Central memory CD8-positive, alpha-beta T cell (primary cell): ENCODE data around the gene PKN1.
"Not testable (repeated sequence)": the region's sequence is repeated elsewhere in the genome, so short reads cannot be mapped to it uniquely, and the experiment has no call there.

Experiments
- ATAC-seq: fragments of 150-1000 bp; cut with Tn5 transposase; replicated peaks from 2 replicates; pipeline ENCODE4 v1.10.0; 2022; ENCODE audit warnings: mild to moderate bottlenecking, moderate FRiP score, moderate number of reproducible peaks; ENCODE audit not compliant: poor library complexity, severe bottlenecking; ENCODE audit errors: extremely low read depth
- DNase-seq, 2 donors: peaks; one replicate each; pipeline ENCODE4 v3.0.0; 2021; ENCODE audit warnings: low spot score in 2 of 2
- H3K27ac Mint-ChIP-seq: one replicate; pipeline ENCODE4 v1.8.0; 2022; ENCODE audit warnings: low read depth, mild to moderate bottlenecking, moderate library complexity, mixed read lengths
- H3K27me3 Mint-ChIP-seq: one replicate; pipeline ENCODE4 v1.8.0; 2022; ENCODE audit warnings: mixed read lengths
- H3K36me3 Mint-ChIP-seq: one replicate; pipeline ENCODE4 v1.8.0; 2022; ENCODE audit warnings: mild to moderate bottlenecking, moderate library complexity, mixed read lengths; ENCODE audit not compliant: insufficient read depth
- H3K4me1 Mint-ChIP-seq: one replicate; pipeline ENCODE4 v1.8.0; 2022; ENCODE audit warnings: mixed read lengths
- H3K4me3 Mint-ChIP-seq: one replicate; pipeline ENCODE4 v1.8.0; 2022; ENCODE audit warnings: mild to moderate bottlenecking, moderate library complexity, mixed read lengths
- H3K9me3 Mint-ChIP-seq: one replicate; pipeline ENCODE4 v1.8.0; 2022; ENCODE audit warnings: mixed read lengths

The PKN1 gene

DNA sequence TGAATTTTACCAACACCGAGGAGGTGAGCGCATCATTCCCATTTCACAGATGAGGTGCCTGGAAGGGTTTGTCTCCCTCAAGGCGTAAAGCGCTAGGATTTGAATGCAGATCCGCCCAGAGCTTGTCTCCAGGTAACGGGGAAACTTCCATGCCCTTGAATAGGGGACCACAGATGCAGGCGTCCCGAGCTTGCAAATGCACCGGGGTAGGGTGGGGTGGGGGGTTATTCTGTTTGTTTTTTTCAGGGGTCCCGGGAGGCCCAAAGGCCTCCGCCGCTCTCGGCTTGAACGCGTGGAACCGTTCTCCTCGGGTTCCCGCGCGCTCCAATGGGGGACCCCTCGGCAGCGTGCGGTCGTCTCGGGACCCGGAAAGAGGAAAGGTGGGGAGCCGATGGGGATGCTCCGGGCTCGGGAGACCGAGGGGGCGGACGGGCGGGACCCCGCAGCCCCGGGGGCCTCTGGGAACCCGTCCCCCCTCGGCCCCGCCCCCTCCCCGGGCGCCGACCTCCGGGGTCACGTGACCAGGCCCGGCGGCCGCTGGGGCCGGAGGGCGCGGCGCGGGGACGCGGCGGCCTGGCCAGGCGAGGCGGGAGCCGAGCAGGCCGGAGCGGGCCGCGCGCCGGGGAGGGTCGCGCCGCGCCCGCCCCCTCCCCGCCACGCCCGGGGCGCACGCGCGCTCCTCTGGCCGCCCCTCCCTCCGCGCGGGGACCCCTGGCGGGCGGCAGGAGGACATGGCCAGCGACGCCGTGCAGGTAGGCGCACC lies at the start of gene PKN1:
PKN1 (plus strand) TSS at position 516 of the 763 bp plus-strand sequence; CDS start at position 732, 216 bp downstream.
- H3K9me3 Mint-ChIP-seq = no peaks in the 10 kb centered on the region
- H3K27me3 Mint-ChIP-seq = no peaks in the 10 kb centered on the region
- H3K4me1 Mint-ChIP-seq = peaks cover 19% of the 10 kb centered on the region
- H3K27ac Mint-ChIP-seq = peak within 1 kb of the TSS; percentile 64
- no peak for ATAC-seq
- no peak for DNase-seq
- H3K4me3 Mint-ChIP-seq = peak within 1 kb of the TSS; percentile 82
- peaks cover 7% of the 10 kb centered on the region for H3K36me3 Mint-ChIP-seq

DNA sequence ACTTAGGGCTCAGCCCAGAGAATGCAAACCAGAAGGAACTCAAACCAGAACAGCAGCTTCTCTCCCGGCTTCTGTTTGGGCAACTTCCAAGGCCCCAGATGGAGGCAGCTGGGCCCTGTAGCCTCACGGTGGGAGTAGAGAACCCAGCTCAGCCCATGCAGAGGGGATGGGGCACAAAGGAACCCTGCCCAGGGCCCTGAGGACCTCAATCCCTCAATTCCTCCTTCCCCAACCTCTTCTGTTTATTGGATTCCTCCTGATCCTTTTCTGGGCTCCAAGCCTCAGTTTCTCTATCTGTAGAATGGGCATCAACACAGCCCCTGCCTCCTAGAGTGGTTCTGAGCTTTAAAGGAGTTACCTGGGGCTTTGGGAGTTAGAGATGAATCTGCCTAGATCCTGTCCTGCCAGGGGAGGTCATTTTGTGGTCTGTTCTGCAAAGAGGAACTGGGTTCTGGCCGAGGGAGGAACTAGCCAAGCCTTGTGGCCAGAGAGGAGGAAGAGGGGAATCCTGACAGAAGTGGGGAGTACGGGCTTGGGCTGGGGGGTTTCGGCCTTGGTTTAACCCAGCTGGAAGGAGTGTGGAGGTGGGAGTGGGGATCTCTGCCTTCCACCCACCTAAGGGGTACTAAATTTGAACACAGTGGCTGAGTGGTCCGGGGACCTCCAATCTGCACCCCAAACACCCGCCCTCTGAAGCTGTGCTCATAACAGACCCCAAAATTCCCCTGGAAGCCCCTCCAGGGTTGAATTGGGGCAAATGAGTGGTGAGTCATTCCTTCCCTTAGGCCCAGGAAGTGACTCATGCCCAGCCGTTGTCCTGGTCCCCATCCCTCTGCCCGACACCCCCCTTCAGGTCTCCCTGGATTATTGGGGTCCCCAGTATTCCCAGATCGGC lies 49.2 kb upstream of the PKN1 start:
- Mint-ChIP-seq H3K4me1 (peaks cover 52% of the 10 kb centered on the region), H3K9me3 (no peaks in the 10 kb centered on the region), H3K27ac (peak overlapping the region; percentile 99), H3K27me3 (no peaks in the 10 kb centered on the region), H3K36me3 (peaks cover 84% of the 10 kb centered on the region), H3K4me3 (peak overlapping the region; percentile 91)
- no peak for ATAC-seq
- no peak for DNase-seq

DNA sequence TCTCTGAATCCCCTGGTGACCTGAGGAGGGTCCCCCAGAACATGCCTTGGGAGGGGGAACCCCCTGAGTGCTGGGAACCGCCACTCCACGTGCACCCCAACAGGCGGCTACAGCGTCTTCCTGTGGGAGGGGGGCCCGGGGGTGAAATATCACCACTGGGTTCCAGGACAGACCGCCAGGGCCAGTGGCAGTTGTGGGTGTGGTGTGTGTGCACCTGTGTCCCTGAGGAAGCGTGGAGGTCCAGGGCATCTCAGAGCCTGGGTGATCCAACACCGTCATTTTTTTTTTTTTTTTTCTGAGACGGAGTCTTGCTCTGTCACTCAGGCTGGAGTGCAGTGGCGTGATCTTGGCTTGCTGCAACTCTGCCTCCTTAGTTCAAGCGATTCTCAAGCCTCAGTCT lies 47.6 kb upstream of the PKN1 start:
- Mint-ChIP-seq H3K27me3 (no peaks in the 10 kb centered on the region), H3K27ac (peak overlapping the region; percentile 99), H3K4me1 (peaks cover 49% of the 10 kb centered on the region), H3K4me3 (peak overlapping the region; percentile 91), H3K36me3 (peaks cover 94% of the 10 kb centered on the region), H3K9me3 (no peaks in the 10 kb centered on the region)
- DNase-seq (no peak), ATAC-seq (no peak)

DNA sequence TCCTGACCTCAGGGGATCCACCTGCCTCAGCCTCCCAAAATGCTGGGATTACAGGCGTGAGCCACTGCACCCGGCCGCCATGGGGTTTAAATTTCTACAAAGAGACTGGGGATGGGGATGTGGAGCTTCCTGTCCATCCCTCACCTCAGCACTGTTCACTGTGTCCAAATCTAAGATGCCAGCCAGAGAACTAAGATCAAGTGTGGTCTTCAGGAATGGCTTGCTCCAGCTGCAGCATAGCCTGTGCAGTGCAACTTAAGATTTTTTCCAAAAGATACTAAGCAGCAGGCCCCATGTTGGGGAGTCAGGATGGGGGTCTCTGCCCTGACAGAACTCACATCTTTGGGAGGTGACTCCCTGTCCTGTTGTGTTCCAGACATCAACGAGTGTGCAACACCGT lies 42.6 kb upstream of the PKN1 start:
- H3K27me3 Mint-ChIP-seq = no peaks in the 10 kb centered on the region
- H3K4me1 Mint-ChIP-seq = peaks cover 40% of the 10 kb centered on the region
- no peak for DNase-seq
- H3K4me3 Mint-ChIP-seq = peak overlapping the region; percentile 58
- no peaks in the 10 kb centered on the region for H3K9me3 Mint-ChIP-seq
- peaks cover 95% of the 10 kb centered on the region for H3K36me3 Mint-ChIP-seq
- no peak for ATAC-seq
- peak overlapping the region; percentile 96 for H3K27ac Mint-ChIP-seq

DNA sequence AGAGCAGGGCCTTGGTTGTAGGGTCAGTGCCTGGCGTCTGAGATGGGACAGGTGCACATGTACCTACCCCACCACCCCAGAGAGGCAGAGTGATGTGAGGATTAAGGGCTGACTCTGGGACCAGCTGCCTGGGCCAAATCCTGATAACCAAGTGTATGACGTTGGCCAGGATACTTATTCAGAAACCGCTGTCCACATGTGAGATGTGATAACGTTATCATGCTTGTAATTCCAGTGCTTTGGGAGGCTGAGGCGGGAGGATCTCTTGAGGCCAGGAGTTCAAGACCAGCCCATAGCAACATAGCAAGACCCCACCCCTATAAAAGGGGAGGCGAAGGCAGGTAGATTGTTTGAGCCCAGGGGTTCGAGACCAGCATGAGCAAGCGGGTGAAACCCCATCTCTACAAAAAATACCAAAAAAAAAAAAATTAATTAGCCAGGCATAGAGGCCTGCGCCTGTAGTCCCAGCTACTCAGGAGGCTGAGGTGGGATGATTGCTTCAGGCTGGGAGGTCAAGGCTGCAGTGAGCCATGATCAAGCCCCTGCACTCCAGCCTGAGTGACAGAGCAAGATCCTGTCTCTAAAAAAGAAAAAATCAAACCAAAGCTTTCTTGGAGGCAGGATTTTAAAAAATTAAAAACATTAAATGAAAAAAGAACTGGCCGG lies 41.8 kb upstream of the PKN1 start:
- H3K4me3 Mint-ChIP-seq = peak overlapping the region; percentile 58
- H3K4me1 Mint-ChIP-seq = peaks cover 39% of the 10 kb centered on the region
- H3K27me3 Mint-ChIP-seq = no peaks in the 10 kb centered on the region
- ATAC-seq (no peak), DNase-seq (no peak)
- H3K27ac Mint-ChIP-seq = peak overlapping the region; percentile 96
- no peaks in the 10 kb centered on the region for H3K9me3 Mint-ChIP-seq
- peaks cover 95% of the 10 kb centered on the region for H3K36me3 Mint-ChIP-seq

DNA sequence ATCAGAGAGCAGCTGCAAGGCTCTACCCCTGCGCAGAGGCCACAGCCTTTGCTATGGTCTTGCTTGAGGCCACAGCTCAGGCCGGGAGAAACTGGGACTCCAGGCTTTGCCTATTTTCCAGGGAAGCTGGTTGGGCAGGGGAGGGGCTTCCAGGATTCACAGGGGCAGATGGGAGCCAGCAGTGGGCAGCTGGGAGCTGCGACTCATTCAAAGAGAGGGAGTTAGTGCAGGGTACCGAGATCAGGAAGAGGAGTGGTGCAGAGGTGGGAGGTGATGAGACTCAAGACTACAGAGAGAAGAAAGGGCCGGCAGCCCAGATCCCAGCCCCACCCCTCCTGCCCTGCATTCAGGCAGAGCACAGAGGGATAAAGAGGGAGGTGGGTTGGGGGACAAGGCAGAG lies 39.8 kb upstream of the PKN1 start:
- peak overlapping the region; percentile 97 for H3K27ac Mint-ChIP-seq
- H3K4me3 Mint-ChIP-seq = peak overlapping the region; percentile 48
- no peaks in the 10 kb centered on the region for H3K27me3 Mint-ChIP-seq
- DNase-seq (no peak), ATAC-seq (no peak)
- H3K9me3 Mint-ChIP-seq = no peaks in the 10 kb centered on the region
- peaks cover 43% of the 10 kb centered on the region for H3K4me1 Mint-ChIP-seq
- H3K36me3 Mint-ChIP-seq = peaks cover 98% of the 10 kb centered on the region

DNA sequence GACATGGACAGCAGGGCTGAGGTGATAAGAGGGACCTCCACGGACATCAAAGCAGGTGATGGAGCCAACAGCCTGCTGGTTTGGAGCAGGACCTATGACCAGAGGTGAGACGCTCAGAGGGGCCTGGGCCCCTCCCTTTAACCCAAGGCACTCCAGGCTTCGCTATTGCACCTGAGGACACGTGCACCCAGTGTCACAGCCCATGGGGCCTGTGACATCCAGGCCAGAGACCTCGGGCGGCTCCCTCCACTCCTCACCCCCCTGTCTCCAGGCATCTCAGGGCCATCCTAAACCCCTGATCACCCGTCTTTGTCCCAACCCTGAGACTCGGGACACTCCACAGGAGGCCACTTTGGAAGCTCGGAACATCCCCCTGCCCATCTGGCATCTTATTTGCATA lies 38.9 kb upstream of the PKN1 start:
- Mint-ChIP-seq H3K27me3 (no peaks in the 10 kb centered on the region), H3K27ac (peak overlapping the region; percentile 97), H3K36me3 (peaks cover 99% of the 10 kb centered on the region), H3K9me3 (no peaks in the 10 kb centered on the region), H3K4me3 (peak overlapping the region; percentile 48), H3K4me1 (peaks cover 36% of the 10 kb centered on the region)
- ATAC-seq (no peak), DNase-seq (no peak)

DNA sequence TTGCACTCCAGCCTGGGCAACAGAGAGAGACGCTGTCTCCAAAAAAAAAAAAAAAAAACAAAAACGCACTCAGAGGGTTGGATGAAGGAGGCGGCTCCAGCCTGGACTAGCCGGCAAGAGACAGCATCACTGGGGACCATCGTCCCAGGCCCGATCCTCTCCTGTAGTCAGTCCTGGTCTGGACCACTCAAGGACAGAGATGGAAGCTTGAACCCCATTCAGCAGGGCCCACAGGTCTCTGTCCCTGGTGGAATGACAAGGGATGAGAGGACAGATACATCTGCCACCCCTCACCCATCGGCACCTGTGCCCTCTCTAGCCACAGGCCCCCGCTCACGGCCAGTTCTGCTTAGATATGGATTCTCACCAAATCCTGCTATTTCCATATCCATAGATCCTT lies 37.8 kb upstream of the PKN1 start:
- Mint-ChIP-seq H3K27ac (peak overlapping the region; percentile 97), H3K27me3 (no peaks in the 10 kb centered on the region), H3K36me3 (peaks cover 97% of the 10 kb centered on the region), H3K4me1 (peaks cover 30% of the 10 kb centered on the region), H3K9me3 (no peaks in the 10 kb centered on the region), H3K4me3 (peak overlapping the region; percentile 48)
- ATAC-seq = no peak
- DNase-seq = no peak

DNA sequence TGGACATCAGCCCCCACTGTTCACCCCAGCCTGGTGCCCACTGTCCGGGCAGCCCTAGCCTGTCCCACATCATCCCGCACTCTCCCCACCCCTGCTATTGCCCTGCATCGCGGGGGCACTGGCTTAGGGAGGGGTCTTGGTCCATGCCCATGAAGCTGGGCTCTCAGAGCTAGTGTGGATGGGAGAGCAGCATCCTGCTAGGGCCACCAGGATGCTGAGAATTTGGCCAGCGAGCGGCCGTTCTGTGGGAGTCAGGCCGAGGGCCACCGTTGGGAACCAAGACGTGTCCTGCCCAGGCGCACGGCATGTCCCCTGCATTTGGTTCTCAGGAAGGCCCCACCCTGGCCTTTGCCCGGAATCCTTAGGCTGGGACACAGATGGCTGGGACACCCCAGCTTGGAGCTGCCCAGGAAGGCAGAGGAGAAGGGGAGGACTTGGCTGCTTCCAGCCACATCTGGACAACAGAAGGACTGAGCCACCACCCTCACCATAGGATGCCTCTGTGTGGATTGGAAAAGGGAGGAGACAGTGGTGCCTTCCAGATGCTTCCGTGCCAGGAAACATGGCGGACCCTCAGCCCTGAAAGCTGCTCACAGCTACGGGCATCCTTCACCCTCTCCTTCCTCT lies 37.3 kb upstream of the PKN1 start:
- DNase-seq = no peak
- no peaks in the 10 kb centered on the region for H3K9me3 Mint-ChIP-seq
- no peak for ATAC-seq
- no peaks in the 10 kb centered on the region for H3K27me3 Mint-ChIP-seq
- peak overlapping the region; percentile 97 for H3K27ac Mint-ChIP-seq
- H3K36me3 Mint-ChIP-seq = peaks cover 95% of the 10 kb centered on the region
- H3K4me1 Mint-ChIP-seq = peaks cover 27% of the 10 kb centered on the region
- peak overlapping the region; percentile 48 for H3K4me3 Mint-ChIP-seq

DNA sequence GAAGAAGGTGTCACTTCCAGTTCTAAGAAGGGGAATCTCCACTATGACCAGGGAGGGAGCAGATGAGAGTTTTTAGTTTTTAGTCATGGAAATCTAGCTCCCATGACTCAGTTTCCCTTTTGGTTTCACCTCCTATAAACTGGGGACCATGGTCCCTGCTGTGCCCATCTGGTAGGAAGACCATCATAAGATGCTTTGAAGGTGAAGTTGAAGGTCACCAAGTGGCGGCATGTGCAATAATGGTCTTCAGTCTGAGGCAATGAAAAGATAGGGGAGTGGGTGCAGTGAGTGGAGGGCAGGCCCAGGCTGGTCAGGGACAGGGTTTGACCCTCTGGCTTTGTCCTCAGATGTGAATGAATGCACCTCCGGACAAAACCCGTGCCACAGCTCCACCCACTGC lies 36.4 kb upstream of the PKN1 start:
- not testable (repeated sequence) for DNase-seq, H3K9me3 Mint-ChIP-seq, H3K27me3 Mint-ChIP-seq, ATAC-seq
- Mint-ChIP-seq H3K36me3 (peaks cover 95% of the 10 kb centered on the region), H3K4me1 (peaks cover 22% of the 10 kb centered on the region), H3K27ac (peak overlapping the region; percentile 97), H3K4me3 (peak overlapping the region; percentile 70)

DNA sequence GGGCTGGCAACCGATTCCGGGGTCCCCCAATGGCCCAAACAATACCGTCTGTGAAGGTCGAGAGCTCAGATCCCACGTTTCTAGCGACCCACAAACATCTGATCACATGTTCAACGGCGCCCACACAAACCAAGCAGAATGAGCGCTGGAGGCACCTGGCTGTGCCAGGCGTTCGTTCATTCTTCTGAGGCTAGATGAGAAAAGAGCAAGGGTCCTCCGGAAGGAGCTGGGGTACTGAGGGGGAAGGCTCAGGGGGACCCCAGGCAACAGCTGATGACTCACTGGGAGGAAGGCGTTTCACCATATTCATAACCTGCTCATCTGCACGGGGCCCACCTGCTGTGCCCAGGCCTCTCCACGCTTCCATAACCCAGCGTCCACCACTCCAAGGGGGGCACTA lies 35.9 kb upstream of the PKN1 start:
- Mint-ChIP-seq H3K4me3 (peak overlapping the region; percentile 70), H3K4me1 (peaks cover 22% of the 10 kb centered on the region), H3K36me3 (peaks cover 95% of the 10 kb centered on the region), H3K27ac (peak overlapping the region; percentile 97)
- H3K9me3 Mint-ChIP-seq, DNase-seq, H3K27me3 Mint-ChIP-seq, ATAC-seq: not testable (repeated sequence)

DNA sequence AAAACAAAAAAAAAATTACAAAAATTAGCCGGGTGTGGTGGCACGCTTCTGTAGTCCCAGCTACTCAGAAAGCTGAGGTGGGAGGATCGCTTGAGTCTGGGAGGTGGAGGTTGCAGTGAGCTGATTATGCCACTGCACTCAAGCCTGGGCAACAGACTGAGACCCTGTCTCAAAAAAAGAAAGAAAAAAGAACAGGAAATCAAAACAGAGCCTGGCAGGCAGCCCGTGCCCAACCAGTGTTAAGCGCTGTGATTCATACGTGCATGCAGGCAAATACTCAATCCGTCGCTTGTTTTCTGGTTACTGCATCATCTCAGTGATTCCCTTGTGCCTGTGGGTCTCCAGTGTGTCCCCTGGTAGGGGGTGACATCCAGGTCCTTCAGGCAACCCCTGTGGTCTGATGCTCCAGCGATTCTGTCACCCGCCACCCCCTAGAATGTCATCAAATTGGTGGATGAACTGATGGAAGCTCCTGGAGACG lies 32.1 kb upstream of the PKN1 start:
- no peaks in the 10 kb centered on the region for H3K27me3 Mint-ChIP-seq
- H3K9me3 Mint-ChIP-seq = no peaks in the 10 kb centered on the region
- H3K4me1 Mint-ChIP-seq = peaks cover 17% of the 10 kb centered on the region
- DNase-seq (peak in 1 of 2 donors; percentile 10), ATAC-seq (no peak)
- peak overlapping the region; percentile 18 for H3K4me3 Mint-ChIP-seq
- peak overlapping the region; percentile 89 for H3K27ac Mint-ChIP-seq
- peaks cover 91% of the 10 kb centered on the region for H3K36me3 Mint-ChIP-seq
